HG03432 (cell line): ENCODE results near the gene SELE.

Experiments used
- ATAC-seq: cut with Tn5 transposase; IDR thresholded peaks from one replicate; pipeline ENCODE4 v1.9.1; 2021; ENCODE audit warnings: mild to moderate bottlenecking, moderate library complexity; ENCODE audit not compliant: unreplicated experiment

Gene SELE

DNA sequence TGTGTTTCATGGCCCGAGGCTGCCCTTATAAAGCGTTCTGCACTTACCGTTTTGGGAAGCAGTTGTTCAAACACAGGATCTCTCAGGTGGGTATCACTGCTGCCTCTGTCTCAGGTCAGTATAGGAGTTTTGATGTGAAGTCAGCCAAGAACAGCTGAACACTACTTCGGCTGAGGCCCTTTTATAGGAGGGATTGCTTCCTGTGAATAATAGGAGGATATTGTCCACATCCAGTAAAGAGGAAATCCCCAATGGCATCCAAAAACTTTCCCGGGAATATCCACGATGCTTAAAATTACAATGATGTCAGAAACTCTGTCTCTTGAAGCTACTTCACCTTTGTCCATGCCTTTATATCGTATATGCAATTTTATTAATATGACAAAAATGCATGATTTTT, at the start of gene SELE:
SELE (minus strand) TSS at position 156 of the 400 bp plus-strand sequence. CDS start 467 bp downstream, outside the sequence.
- ATAC-seq = no peak

GRCh38 chr1:169782596-169782995, 48.7 kb upstream of the SELE start:
- ATAC-seq = no peak

GRCh38 chr1:169779970-169780369, 46.1 kb upstream of the SELE start:
- ATAC-seq = no peak

- no peak for ATAC-seq
These were observed 45.3 kb upstream of the SELE start for GRCh38 chr1:169779150-169779549.

DNA sequence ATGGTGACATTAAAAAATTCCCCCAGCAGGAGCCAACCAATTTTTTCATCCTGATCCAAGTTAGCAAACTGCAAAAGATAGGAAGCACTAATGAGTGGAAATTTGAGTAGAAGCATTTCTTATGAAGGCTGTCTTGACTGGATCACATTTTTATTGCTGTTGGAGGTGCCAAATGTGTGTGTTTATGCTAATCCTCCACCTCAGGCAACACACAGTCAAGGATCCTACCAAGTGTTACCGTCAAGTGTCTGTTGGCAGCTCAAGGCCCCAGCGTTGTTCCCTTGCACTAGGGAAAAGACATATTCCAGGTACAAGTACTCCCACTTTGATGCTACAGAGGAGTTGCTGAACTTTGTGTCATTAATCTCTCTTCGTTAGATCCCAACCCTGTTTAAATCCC, 42.6 kb upstream of the SELE start:
- ATAC-seq = no peak

GRCh38 chr1:169768161-169768560, 34.3 kb upstream of the SELE start:
- no peak for ATAC-seq

DNA sequence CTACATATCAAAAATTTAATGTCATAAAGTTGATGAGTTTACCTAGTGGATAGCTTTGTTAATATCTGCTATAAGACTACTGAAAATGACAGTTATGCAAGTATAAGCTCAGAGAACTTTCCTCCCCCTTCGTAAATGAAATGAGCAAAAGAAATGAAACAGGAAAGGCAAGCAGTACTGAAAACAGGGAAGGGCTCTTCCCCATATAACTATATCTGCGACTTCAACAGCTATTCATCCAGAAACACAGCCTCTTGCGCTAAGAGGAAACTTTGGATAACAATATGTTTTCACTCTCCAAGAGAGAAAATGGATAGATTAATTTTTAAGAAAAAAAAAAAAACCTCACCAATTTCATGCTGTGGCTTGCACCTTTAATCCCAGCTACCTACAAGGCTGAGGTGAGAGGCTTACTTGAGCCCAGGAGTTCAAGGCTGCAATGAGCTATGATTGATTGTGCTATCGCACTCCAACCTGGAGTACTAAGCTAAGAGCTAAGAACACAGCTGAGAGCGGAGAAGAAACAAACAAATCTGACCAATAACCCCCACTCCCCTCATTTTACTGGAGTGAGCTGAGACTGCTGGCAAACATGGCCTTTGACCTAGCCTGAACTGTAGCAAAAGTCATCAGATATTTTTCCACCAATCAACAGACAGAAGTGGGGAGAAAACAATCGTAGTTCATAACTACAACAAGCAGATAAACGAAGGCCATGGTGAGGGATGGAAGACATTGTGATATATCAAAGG, 31.9 kb upstream of the SELE start:
- ATAC-seq = no peak

DNA sequence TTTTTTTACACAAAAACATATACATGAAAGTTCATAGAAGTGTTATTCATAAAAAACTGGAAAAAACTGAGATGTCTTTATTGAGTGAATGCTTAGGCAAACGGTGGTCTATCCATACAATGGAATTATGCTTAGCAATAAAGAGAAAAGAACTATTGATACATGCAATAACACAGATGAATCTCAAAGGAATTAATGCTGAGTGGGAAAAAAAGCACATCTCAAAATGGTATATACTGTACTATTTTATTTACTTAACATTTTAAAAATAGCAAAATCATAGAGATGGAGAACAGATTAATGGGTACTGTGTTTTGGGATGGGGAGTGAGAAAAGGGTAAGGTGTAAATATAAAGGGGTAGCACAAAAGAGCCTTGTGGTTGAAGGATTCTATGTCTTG, 31.0 kb upstream of the SELE start:
- no peak for ATAC-seq

DNA sequence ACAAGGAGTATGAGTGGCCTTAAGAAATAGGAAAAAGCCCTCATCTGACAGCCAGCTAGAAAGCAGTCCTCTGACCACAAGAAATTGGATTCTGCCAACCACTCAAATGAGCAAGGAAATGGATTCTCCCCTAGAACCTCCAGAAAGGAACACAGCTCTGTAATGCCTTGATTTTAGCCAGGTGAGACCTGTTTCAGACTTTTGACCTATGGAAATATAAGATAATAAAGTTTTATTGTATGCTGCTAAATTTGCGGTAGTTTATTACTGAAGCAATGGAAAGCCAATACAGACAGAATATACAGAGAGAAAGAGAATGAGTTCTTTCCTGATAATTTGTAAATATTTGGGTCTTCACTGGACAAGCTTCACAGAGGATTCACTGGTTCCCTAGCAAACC, 28.8 kb upstream of the SELE start:
- no peak for ATAC-seq

GRCh38 chr1:169759038-169759437, 25.2 kb upstream of the SELE start:
- ATAC-seq = no peak

DNA sequence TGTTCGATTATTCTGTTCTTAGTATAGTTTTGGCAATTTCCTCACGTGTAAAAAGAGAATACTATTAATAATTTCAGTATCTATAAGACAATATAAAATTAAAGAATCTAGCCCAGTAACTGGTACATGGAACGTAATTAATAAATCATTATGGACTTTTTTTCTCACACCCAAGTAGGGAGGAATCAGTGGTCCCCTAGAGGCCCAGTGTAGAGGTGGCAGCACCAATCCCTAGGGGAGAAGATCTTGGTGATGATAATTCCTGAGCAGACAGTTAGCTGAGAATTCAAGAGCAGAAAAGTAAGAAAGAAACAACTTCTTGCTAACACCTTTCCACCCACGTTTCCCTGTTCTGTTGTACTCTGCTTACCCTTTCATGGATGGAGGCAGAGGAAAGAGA, 19.7 kb upstream of the SELE start:
- ATAC-seq = no peak

GRCh38 chr1:169750041-169750440, 16.2 kb upstream of the SELE start:
- ATAC-seq = no peak

DNA sequence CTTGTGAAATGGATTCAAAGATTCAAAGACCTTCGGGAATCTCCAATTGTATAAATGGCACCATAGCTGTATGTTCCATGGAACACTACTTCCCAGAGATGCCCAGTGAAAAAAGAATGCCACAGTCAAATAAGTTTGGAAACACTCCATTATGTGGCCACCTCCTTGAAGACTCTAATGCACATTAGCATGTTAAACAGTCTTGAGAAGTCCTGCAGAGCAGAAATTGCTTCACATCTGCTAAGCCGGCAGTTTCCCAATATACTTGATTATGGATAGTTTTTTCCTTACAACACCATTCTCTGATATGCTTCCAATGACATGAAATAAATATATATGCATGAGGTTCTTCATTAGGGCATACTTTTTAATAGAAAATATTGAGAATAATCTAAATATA, 12.7 kb upstream of the SELE start:
- no peak for ATAC-seq

- ATAC-seq = no peak
These were observed 11.4 kb upstream of the SELE start for GRCh38 chr1:169745015-169745861.

DNA sequence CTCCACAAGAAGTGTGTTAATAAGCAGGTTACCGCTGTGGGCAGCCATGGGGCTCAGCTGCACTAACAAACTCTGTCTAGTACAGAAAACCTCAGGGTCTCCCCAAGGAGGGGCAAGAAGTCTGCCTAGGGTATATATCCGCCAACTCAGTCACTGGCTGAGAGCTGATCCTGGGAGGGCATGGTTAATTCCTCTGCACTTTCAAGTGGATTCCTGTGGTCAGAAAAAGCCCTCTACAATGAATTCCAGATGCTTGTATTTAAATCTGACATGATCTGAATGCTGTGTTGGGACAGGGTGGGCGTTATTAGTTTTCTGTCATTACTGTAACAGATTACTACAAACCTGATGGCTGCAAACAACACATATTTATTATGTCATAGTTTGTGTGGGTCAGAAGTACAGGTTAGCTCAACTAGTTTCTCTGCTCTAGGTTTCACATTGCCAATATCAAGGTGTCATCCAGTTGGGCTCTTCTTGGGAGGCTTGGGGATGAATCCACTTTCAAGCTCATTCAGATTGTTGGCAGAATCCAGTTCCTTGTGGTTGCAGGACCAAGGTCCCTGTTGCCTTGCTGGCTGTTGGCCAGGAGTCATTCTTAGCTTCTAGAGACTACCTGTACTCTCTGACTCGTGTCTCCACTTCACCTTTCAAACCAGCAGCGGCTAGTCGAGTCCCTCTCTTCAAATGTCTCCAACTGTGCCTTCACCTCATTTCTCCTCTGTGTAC, 8.0 kb upstream of the SELE start:
- no peak for ATAC-seq

DNA sequence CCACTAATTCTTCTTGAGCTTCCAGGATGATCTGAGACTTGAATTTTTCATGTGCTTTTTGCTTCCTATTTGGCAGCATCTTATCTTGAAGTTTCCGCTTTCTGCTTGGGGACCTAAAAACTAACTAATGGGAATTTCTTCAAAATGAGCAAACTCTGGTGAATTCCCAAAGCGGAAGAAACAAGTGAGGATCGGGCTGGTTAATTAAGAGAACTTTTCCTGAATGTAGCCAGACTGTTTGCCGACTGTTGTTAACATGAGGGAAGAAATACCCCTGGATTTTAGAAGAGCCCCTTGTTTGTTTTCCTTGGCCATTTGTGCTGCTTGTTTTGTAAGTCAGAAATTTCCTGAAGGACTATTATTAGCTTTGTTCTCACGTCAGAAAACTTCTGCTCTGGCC, 6.1 kb upstream of the SELE start:
- no peak for ATAC-seq

- ATAC-seq = no peak
These were observed 2.4 kb downstream of the SELE start for GRCh38 chr1:169731446-169731845.

DNA sequence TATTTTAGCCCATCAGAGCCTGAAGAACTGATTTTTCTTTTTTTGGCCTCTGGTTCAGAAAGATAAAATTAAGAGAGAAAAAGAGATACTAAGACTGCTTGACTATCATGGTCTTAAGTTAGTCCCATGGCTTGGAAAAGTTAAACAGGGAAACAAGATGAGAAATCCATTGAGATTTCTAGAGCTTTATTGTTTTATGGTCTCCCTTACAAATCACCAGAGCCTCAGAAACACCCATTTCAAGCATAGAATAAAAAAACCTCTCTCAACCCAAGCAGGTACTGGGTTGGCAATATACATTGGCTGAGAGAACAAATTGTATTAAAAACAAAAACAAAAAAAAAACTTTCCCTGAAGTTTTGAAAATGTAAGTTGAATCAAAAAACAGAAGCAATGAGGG, 3.9 kb downstream of the SELE start:
- ATAC-seq = no peak

- ATAC-seq = no peak
These were observed 6.6 kb downstream of the SELE start for GRCh38 chr1:169727307-169727706.

DNA sequence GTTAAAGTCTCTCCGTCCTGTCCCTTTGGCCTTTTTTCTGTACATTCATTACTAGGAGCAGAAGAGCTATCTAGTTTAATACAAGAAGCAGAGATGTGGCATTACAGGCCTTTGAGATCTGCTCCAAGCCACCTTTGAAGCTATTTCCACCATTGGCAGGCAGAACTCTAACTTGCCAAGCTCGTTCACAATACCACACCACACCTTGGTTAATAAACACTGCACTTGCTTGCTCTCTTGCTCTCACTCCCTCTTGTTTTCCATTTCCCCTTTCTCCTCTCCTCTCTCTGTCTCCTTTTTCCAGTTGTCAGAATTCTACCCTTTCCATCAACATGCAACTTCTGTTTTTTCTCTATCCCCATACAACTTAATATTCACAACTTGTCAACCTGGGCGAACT, 7.0 kb downstream of the SELE start:
- ATAC-seq = no peak

DNA sequence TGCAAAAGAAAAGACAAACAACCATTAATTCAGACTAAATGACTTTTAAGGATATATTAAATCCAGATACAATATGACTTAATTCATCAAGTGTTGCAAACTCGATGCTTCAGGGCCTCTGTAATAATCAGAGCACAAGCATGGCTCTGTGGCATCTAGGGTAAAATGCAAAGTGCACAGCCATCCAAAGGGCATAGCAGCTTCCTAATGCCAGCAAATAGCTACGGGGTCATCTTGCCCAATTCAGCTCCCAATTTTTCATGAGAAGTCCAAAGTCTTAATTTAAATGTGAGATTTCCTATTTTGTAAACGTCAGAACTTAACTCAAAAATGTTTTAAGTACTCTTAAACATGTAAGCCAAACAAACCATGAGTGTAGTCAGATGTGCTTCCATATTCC, 7.9 kb downstream of the SELE start:
- ATAC-seq = no peak

DNA sequence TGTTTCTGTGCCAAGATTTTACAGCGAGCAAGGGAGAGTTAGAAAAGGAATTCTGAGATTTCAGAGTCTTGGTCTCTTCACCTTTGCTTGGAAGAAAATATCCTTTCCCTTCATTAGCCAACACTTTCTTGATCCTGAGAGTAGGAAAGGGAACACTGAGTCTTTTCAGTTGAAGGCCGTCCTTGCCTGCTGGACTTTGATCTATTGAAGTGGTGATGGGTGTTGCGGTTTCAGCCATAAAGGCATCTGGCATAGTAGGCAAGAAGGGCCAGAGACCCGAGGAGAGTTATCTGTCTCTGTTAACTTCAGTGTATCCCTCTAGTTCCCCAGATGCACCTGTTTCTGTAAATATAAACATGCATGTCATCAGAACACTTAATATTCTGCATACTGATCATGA, 9.7 kb downstream of the SELE start:
- ATAC-seq = no peak
